Right renal cortex interstitium (tissue), 3 donors: ENCODE data around the gene SOCS2. TPM values are rescaled to one million over a fixed set of nuclear protein-coding genes. Genes with fewer than 3 reads are reported as not detected.
A peak's percentile ranks its signal among the peaks of the same experiment; 100 is the strongest.

Experiments used
- DNase-seq, 3 donors: peaks; one replicate each; pipeline ENCODE4 v3.0.0-alpha.2; 2013; ENCODE audit warnings: low read depth in 3 of 3, low spot score in 2 of 3
- polyA plus RNA-seq, 3 donors: library from polyadenylated mRNA; unstranded; fragments of 120-200 nt; gene quantifications; one replicate each; pipeline ENCODE4 v1.2.1, GENCODE V29; 2013; ENCODE audit not compliant: insufficient read length in 3 of 3

The SOCS2 gene
- polyA plus RNA-seq, 3 donors: 33.9 to 44.8 (median 38.5) TPM

DNA sequence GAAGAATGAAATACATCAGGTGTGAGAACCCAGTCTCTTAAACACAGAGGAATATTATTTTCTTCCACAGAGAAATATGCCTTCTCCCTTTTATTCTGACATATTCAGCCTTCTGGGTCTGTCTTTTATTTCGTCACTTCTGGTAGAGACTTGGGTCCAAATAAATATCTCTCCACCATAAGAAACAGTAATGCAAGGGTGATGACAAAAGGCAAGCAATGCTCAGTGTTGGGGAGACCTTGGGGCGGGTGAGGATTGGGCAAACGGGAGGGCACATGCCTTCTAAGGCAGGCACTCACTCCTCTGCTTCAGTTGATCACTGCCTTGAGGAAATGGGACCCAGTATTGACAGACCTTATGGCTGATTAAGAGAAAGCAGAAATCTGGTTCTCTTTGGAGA lies 6.7 kb upstream of the SOCS2 start:
- DNase-seq: no peak

DNA sequence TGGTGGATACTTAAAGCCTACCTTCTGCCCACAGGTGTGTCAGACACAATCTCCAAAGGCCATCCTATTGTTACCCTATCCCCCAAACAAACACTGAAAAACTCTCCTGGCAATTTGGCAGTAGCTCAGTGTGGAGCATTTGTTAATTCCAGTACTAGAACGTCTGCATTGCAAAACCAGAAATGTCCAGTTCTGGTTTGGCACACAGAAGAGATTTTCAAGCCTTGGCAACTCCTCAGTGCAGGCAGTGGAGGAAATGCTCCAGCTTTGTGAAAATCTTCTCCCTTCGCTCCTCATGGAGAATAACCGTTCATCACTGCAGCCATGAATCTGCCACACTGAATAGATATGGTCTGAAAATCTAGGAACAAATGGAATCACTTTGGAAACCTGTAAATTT lies 5.3 kb upstream of the SOCS2 start:
- no peak for DNase-seq

GRCh38 chr12:93568091-93568490 lies 4.4 kb upstream of the SOCS2 start:
- DNase-seq: no peak

DNA sequence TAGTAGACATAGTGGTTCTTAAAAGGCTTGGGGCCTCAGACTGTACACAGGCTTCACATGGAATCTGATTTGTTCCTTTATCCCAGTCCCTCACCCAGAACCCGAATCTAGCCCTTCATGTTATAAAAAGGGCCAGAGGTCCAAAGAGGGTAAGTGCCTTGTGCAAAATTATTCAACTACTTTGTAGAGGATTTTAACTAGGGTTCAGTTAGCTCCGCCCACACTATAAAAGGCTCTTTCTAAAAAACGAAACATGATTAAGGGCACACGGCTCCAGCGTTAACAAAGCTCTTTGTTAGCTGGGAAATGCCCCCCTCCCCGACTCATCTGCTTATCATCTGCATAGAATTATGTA lies 3.2 kb upstream of the SOCS2 start:
- no peak for DNase-seq

DNA sequence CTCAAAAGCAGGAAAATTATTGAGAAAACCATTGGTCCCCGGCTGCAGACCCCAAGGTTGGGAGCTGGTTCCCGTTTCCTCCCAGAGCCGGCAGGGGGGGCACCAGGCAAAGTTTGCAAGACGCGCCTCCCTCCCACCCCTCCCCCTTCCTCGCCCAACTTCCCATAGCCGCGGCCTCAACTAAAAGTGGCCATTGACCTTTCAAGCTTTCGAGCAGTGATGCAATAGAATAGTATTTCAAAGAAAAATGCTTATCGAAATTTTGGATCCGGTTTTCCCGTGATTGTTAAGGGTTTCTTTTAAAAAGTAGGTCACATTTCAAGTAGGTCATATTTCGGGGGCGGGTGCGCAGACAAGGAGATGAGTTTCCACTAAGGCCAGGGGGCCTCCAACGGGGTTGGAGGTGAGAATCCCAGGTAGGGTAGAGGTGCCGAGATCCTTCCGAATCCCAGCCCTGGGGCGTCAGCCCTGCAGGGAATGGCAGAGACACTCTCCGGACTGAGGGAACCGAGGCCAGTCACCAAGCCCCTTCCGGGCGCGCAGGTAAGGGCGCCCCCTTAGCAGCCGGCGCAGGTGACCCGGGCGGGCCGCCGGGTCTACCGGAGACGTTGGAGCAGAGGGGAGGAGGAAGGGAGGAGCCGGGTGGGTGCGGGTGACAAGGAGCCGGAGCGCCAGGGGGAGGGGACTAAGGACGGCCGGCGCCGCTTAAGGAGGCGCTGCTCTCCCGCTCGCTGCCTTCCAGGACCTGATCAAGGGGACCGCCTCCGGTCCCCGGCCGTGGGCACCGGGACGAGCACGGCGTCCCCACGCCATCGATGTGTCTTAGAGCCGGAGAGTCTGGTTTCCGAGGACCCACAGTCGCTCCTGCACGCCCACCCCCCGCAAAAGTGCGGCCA lies 2.6 kb upstream of the SOCS2 start:
- DNase-seq: peak in 2 of 3 donors; percentile 83 to 85

GRCh38 chr12:93570552-93571364 lies 1.7 kb upstream of the SOCS2 start:
- DNase-seq: peak in 2 of 3 donors; percentile 87 to 90

GRCh38 chr12:93571365-93571924 lies 1.0 kb upstream of the SOCS2 start:
- no peak for DNase-seq

DNA sequence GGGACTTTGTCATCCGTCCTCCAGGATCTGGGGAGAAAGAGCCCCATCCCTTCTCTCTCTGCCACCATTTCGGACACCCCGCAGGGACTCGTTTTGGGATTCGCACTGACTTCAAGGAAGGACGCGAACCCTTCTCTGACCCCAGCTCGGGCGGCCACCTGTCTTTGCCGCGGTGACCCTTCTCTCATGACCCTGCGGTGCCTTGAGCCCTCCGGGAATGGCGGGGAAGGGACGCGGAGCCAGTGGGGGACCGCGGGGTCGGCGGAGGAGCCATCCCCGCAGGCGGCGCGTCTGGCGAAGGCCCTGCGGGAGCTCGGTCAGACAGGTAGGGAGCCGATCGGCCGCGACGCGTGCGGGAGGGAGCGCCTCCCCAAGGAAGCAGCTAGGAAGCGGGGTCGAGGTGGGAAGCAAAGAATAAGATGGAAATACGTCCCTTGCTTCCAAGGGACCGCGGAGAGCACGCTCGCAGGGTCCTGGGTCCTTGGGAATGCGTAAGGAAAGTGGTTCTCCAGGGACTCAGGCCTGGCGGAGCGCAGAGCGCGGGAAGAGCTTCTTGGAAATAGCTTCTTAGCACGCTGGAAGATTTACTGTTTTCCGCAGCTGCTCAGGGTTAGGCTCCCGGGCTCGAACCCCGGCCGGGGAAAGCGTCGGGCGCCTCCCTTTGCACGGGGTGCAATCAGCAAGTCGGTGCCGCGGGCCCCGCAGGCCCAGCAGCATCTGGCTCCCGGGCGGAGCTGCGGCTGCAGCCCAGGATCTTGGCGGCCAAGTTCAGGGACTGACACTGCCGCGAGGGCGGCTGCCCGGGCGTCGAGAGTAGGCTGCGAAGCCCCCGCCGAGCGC lies 457 bp downstream of the SOCS2 start:
- no peak for DNase-seq

DNA sequence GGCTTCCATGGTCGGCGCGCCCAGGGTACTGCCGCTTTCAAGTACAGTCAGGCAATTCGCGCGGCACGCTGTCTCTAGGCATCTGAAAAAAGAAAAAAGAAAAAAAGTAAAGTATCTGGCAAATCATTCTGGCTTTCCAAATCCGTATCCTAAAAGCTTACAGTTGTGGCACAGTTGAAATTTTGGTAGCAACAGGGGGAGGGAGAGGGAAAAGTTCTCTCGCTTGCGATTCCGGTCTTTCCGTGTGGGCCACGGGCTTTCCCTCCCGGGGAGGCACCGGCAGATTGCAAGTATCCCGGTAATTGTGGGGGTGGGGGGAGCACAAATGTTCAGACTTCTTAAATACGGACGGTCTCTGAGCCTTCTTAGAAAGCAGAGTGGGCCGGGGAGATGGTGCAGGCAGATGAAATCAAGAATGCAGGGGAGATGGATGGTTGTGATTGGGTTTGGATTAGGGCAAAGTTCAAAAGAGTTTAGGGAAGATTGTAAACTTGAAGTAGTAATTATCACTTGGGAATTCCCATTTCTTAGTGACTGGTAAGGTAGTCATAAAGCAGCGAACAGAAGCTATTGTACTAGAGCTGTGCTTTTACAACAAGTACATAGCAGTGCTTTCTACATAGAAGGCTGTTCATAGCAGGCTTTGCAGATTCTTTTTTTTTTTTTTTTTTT lies 1.2 kb downstream of the SOCS2 start:
- DNase-seq: no peak

DNA sequence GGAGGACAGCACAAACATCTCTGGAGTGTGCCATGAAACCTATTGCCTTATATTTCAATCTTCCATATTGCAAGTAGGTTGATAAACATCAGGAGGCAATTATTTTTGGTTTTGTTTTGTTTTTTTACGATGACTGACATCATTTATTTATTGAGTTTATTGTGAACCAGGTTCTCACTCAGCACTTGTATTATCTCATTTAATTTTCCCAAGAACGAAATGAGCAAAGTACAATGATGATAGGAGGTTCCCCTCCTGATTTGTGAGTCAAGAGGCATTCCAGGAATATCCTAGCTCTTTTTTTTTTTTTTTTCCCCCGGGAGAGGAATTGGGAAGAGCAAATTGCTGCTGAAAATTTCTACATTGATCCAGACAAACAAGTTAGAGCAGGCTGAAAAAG lies 4.7 kb downstream of the SOCS2 start:
- no peak for DNase-seq

DNA sequence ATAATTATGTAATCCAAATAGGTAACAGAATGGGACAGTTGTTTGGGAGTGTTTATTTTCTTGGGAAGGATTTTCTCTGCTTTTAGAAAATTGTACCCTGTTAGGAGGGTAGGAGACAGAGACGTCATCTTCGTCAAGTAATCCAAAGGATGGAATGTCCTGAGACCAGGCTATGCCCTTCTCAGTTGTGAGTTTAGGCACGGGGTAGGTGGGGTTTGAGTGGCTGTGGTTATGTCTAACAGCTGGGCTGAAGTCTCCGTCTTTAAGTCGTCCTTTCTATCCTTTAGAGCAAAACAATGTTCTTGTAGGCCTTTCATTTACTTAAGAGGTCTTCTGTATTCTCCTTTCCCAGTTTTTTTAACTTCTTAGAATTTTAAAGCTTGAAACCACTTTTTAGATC lies 5.7 kb downstream of the SOCS2 start:
- no peak for DNase-seq

- DNase-seq: no peak
Observed at GRCh38 chr12:93580682-93581081, 8.2 kb downstream of the SOCS2 start.

- no peak for DNase-seq
Observed at GRCh38 chr12:93581370-93581769, 8.9 kb downstream of the SOCS2 start.

- no peak for DNase-seq
Observed at GRCh38 chr12:93582351-93582750, 9.9 kb downstream of the SOCS2 start.

- no peak for DNase-seq
Observed at GRCh38 chr12:93583627-93584392, 11.3 kb downstream of the SOCS2 start.

GRCh38 chr12:93585247-93585646 lies 12.8 kb downstream of the SOCS2 start:
- no peak for DNase-seq

DNA sequence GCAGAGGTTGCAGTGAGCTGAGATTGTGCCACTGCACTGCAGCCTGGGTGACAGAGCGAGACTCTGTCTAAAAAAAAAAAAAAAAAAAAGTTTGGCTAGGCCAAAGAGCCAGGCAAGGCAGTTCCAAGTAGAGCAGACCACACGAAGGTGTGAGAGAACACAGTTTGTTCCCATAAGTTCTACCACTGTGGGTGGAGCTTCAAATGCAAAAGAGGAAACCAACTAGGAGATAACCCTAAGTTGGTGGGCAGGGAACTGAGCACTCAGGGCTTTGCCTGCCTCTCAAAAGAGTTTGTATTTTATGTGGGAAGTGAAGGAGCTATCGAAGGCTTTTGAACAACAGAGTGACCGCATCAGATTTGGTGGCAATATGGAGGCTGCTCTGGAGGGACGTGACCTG lies 15.1 kb downstream of the SOCS2 start:
- DNase-seq: no peak

GRCh38 chr12:93589081-93589480 lies 16.6 kb downstream of the SOCS2 start:
- DNase-seq: no peak

DNA sequence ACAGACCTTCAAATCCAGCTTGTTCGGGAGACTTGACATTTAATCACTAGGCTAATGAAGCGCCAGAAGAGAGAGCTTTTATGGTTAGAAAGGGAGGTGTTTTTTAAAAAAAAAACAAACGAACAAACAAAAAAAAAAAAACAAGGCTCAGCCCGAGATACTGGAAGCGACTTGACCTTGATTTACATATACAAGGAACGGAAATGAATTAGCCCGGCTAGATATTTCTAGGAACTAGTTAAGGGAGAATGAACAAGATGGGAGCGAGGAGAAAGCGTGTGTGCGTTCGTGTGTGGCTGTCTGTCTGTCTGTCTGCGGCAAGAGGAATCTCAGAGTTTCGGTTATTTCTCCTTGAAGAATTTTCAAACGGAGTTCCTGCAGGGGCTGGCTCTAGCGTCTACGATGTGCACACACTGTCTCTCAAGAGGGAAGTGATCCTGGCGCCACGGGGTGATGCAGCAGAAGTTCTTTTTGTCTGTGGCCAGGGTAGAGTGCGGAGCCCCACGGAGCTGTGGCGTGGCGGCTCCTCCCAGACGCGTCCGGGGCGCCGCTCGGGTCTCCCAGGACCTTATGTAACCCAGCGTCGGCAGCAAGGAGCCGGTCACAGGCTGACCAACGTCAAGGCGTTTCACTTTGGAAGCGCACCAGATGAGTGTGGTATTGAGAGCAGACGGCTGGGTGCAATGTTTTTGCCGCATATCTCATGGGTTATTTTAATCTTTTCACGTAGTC lies 18.8 kb downstream of the SOCS2 start:
- DNase-seq: no peak
